ENCODE data around the gene SLC16A9. TPM values are rescaled to one million over a fixed set of nuclear protein-coding genes. Genes with fewer than 3 reads are reported as not detected.

SLC16A9 gene
- total RNA-seq, 1 donor from 2014 or later: 0.83 TPM

GRCh38 chr10:59702347-59702746, 7.3 kb downstream of the SLC16A9 start:
- Histone ChIP-seq H3K9me3 (no peaks in the 10 kb centered on the region), H3K27me3 (ENCODE audit: low read depth) (no peaks in the 10 kb centered on the region), H3K4me3 (no peak overlapping the region), H3K36me3 (no peaks in the 10 kb centered on the region), H3K4me1 (no peaks in the 10 kb centered on the region), H3K27ac (no peak overlapping the region)
- ATAC-seq (no peak), DNase-seq (no peak)
- intact Hi-C loops (cut with DNase I): no loop called here
- TF ChIP-seq CTCF (IDR thresholded peaks at IDR 0.05): no peak

- ATAC-seq (no peak), DNase-seq (no peak)
Measured at GRCh38 chr10:59700709-59701108, 8.9 kb downstream of the SLC16A9 start.

GRCh38 chr10:59698326-59698725, 11.3 kb downstream of the SLC16A9 start:
- Histone ChIP-seq H3K4me1 (no peaks in the 10 kb centered on the region), H3K27ac (no peak overlapping the region), H3K36me3 (no peaks in the 10 kb centered on the region), H3K27me3 (ENCODE audit: low read depth) (no peaks in the 10 kb centered on the region), H3K4me3 (no peak overlapping the region), H3K9me3 (no peaks in the 10 kb centered on the region)
- no peak for TF ChIP-seq CTCF (IDR thresholded peaks at IDR 0.05)
- intact Hi-C loops (cut with DNase I): no loop called here
- no peak for DNase-seq
- ATAC-seq: no peak

More at GRCh38 chr10:59700709-59701108, 8.9 kb downstream of the SLC16A9 start:
- H3K4me3 ChIP-seq: no peak overlapping the region
- no peaks in the 10 kb centered on the region for H3K36me3 ChIP-seq
- no peaks in the 10 kb centered on the region for H3K4me1 ChIP-seq
- no peaks in the 10 kb centered on the region for H3K9me3 ChIP-seq
- no peak overlapping the region for H3K27ac ChIP-seq
- H3K27me3 ChIP-seq (ENCODE audit: low read depth): no peaks in the 10 kb centered on the region
- TF ChIP-seq CTCF (IDR thresholded peaks at IDR 0.05): no peak
- intact Hi-C loops (cut with DNase I): no loop called here

GRCh38 chr10:59695637-59696036, 14.0 kb downstream of the SLC16A9 start:
- H3K27me3 ChIP-seq (ENCODE audit: low read depth): no peaks in the 10 kb centered on the region
- no peak for ATAC-seq

GRCh38 chr10:59694936-59695335, 14.7 kb downstream of the SLC16A9 start:
- DNase-seq (no peak), ATAC-seq (no peak)
- no peak overlapping the region for H3K4me3 ChIP-seq
- H3K27me3 ChIP-seq (ENCODE audit: low read depth): no peaks in the 10 kb centered on the region
- H3K27ac ChIP-seq: no peak overlapping the region
- no peak for TF ChIP-seq CTCF (IDR thresholded peaks at IDR 0.05)
- H3K4me1 ChIP-seq: no peaks in the 10 kb centered on the region
- H3K9me3 ChIP-seq: no peaks in the 10 kb centered on the region
- intact Hi-C loops (cut with DNase I): no loop called here
- no peaks in the 10 kb centered on the region for H3K36me3 ChIP-seq

More at GRCh38 chr10:59695637-59696036, 14.0 kb downstream of the SLC16A9 start:
- H3K4me3 ChIP-seq: no peak overlapping the region
- H3K27ac ChIP-seq: no peak overlapping the region
- H3K9me3 ChIP-seq: no peaks in the 10 kb centered on the region
- TF ChIP-seq CTCF (IDR thresholded peaks at IDR 0.05): no peak
- H3K4me1 ChIP-seq: no peaks in the 10 kb centered on the region
- no peaks in the 10 kb centered on the region for H3K36me3 ChIP-seq
- DNase-seq: no peak
- intact Hi-C loops (cut with DNase I): no loop called here

GRCh38 chr10:59692113-59692512, 17.5 kb downstream of the SLC16A9 start:
- ATAC-seq: no peak
- intact Hi-C loops (cut with DNase I): no loop called here
- TF ChIP-seq CTCF (IDR thresholded peaks at IDR 0.05): no peak
- H3K4me1 ChIP-seq: no peaks in the 10 kb centered on the region
- H3K9me3 ChIP-seq: no peaks in the 10 kb centered on the region
- no peak for DNase-seq
- H3K4me3 ChIP-seq: no peak overlapping the region
- no peak overlapping the region for H3K27ac ChIP-seq
- H3K27me3 ChIP-seq (ENCODE audit: low read depth): no peaks in the 10 kb centered on the region
- no peaks in the 10 kb centered on the region for H3K36me3 ChIP-seq
